ENCODE measurements around the gene PAK5.

The PAK5 gene

DNA sequence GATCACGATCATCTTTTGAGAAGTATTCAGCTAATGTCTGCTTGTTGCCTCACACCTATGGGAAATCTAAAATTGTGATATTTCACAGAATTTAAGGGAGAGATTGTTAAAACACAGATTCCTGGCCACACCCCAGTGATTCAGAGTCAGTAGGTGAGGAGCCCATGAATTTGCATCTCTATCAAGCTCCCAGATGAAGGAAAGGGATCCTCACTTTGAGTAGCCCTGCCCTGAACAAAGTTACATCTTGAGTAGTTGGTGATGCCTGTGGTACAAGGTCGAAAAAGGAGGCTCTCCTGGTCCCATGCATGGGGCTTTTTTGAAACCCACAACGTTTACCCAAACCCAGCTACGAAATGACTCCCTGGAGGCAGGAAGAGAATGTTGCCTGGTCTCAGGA is 79.5 kb downstream of the PAK5 start:
- DNase-seq (ENCODE audit: extremely low read depth, low read depth) = no peak
- TF ChIP-seq, protein P1, sequence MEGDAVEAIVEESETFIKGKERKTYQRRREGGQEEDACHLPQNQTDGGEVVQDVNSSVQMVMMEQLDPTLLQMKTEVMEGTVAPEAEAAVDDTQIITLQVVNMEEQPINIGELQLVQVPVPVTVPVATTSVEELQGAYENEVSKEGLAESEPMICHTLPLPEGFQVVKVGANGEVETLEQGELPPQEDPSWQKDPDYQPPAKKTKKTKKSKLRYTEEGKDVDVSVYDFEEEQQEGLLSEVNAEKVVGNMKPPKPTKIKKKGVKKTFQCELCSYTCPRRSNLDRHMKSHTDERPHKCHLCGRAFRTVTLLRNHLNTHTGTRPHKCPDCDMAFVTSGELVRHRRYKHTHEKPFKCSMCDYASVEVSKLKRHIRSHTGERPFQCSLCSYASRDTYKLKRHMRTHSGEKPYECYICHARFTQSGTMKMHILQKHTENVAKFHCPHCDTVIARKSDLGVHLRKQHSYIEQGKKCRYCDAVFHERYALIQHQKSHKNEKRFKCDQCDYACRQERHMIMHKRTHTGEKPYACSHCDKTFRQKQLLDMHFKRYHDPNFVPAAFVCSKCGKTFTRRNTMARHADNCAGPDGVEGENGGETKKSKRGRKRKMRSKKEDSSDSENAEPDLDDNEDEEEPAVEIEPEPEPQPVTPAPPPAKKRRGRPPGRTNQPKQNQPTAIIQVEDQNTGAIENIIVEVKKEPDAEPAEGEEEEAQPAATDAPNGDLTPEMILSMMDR (IDR thresholded peaks at IDR 0.05; ENCODE audit: low read depth, low read length, missing control alignments) = no peak
- no peak overlapping the region for H3K4me3 ChIP-seq (replicated peaks; ENCODE audit: low read depth, low read length)

DNA sequence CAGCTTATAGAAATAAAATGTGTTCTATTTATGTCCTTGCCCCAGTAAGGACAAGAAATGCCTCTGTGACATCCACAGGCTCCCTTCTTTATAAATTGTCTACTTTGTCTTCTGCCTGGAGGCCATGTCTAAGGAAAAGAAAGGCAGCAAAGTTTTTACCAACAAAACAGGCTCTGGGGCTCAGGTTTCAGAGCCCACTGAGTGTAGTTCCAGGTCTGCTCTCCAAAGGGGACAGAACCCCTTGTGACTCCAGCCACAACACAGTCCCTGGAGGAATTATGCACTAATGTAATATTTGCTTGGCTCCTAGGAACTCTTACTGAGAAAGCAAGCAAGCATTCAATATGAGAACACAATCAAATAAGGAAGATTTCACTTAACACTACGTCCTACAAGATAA is 80.1 kb downstream of the PAK5 start:
- no peak overlapping the region for H3K4me3 ChIP-seq (replicated peaks; ENCODE audit: low read depth, low read length)
- DNase-seq (ENCODE audit: extremely low read depth, low read depth) = no peak
- TF ChIP-seq, protein P1 (IDR thresholded peaks at IDR 0.05; ENCODE audit: low read depth, low read length, missing control alignments) = no peak

DNA sequence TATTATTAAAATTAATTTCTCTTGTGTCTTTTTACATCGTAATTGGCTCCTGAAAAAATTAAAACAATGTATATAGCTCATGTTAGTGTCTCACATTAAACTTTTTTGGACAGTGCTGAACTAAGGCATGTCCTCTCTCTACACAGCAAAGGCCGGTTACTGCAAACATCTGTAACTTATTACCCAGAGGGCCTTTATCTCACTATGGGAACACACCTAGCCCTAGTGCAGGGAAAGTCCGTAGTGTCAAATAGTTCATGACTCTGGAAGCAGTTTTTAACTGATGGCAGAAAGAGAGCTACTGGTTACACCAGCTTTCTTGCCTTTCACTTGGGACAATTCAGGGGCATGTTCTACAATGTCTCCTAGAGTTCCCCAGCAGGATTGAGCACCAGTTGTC is 82.2 kb downstream of the PAK5 start:
- no peak for DNase-seq (ENCODE audit: extremely low read depth, low read depth)
- TF ChIP-seq, protein P1 (IDR thresholded peaks at IDR 0.05; ENCODE audit: low read depth, low read length, missing control alignments) = no peak
- H3K4me3 ChIP-seq (replicated peaks; ENCODE audit: low read depth, low read length) = no peak overlapping the region

DNA sequence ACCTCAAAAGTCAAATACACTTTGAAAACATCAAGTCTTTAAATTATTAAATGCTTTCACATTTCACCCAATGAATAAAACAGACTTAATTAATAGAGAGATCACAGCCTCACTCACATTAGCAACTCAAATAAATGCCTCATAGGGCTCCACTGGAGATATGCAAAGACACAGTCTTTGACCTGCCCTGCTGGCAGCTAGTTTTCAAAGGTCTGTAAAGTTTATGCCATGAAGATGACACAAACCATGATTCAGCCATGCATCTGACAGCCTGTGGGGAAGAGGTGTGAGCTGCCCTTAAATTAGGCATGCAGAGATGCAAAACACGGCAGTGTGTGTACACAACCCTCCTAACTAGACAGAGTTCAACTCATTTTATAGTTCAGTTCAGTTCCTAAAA is 83.6 kb downstream of the PAK5 start:
- TF ChIP-seq, protein P1 (IDR thresholded peaks at IDR 0.05; ENCODE audit: low read depth, low read length, missing control alignments) = no peak
- no peak overlapping the region for H3K4me3 ChIP-seq (replicated peaks; ENCODE audit: low read depth, low read length)
- DNase-seq (ENCODE audit: extremely low read depth, low read depth) = no peak

DNA sequence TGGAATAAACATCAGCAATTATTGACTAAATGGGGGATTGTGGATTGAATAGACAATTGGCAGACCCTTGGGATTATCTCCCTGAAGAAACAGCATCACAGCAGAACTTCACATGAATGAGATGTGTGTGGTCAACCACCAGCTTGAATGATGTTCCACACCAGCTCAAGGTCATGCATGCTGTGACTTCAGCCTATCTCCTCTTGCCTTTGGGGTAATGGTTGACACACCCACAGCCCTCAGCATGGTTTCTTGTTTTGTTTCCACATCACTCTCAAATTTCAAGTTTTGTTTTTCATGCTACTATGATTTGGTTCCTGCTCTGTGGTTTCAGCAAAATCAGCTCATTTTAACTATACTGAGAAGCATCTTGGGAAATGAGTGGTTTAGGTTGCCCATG is 94.3 kb downstream of the PAK5 start:
- no peak for DNase-seq (ENCODE audit: extremely low read depth, low read depth)
- TF ChIP-seq, protein P1 (IDR thresholded peaks at IDR 0.05; ENCODE audit: low read depth, low read length, missing control alignments) = no peak
- no peak overlapping the region for H3K4me3 ChIP-seq (replicated peaks; ENCODE audit: low read depth, low read length)

DNA sequence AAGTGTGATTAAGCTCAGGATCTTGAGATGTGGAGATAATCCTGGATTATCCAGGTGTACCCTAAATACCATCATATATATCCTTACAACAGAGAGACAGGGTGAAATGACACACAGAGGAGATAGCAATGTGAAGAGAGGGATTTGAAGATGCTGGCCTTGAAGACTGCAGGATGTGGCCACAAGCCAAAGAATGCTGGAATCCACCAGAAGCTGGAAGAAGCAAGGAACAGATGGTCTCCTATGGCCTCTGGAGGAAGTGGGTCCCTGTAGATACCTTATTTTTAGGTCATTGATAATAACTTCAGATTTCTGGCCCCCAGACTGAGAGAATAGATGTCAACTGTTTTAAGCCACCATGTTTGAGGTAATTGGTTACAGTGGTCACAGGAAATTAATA is 95.0 kb downstream of the PAK5 start:
- TF ChIP-seq, protein P1 (IDR thresholded peaks at IDR 0.05; ENCODE audit: low read depth, low read length, missing control alignments) = no peak
- H3K4me3 ChIP-seq (replicated peaks; ENCODE audit: low read depth, low read length) = no peak overlapping the region
- DNase-seq (ENCODE audit: extremely low read depth, low read depth) = no peak

DNA sequence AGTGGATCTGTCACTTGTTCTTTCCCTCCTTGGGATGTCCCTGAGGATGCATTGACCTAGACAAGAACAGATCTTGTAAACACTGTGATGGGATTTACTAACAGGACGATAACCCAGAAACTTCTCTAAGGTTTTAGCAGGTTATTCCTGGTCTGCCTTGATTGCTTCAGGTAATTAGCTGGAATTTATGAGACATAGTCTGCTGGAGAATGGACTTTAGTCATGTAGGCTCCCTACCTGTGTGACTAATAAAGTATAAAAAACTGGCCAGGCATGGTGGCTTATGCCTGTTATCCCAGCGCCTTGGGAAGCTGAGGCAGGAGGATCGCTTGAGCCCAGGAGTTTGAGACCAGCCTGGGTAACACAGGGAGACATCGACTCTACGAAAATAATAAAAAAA is 96.1 kb downstream of the PAK5 start:
- DNase-seq (ENCODE audit: extremely low read depth, low read depth) = no peak
- TF ChIP-seq, protein P1 (IDR thresholded peaks at IDR 0.05; ENCODE audit: low read depth, low read length, missing control alignments) = no peak
- no peak overlapping the region for H3K4me3 ChIP-seq (replicated peaks; ENCODE audit: low read depth, low read length)
